Neutrophil (primary cell): ENCODE measurements around the gene SLC25A42.

Source experiments
- H3K27ac ChIP-seq: fragments of 200-600 bp; sonication (generic); 2 replicates; pipeline ENCODE4 v1.5.1; 2016; ENCODE audit warnings: mild to moderate bottlenecking, moderate library complexity
- H3K27me3 ChIP-seq: fragments of 200-600 bp; sonication (generic); 2 replicates; pipeline ENCODE4 v1.6.0; 2016; ENCODE audit warnings: mild to moderate bottlenecking
- H3K36me3 ChIP-seq: fragments of 200-600 bp; sonication (generic); 2 replicates; pipeline ENCODE4 v1.5.1; 2017
- H3K4me1 ChIP-seq, 2 experiments: fragments of 200-600 bp in 1 of 2; sonication (generic) in 1 of 2; 1 replicate in 1 of 2; 2 replicates in 1 of 2; pipeline versions ENCODE4 v1.5.1 to v1.6.1; 2013 to 2016; ENCODE audit warnings: low read depth in 1 of 2, low read length in 1 of 2, mild to moderate bottlenecking in 1 of 2, moderate library complexity in 1 of 2; ENCODE audit not compliant: control insufficient read depth in 1 of 2, insufficient read depth in 1 of 2
- H3K4me3 ChIP-seq, 2 experiments: fragments of 200-600 bp in 1 of 2; sonication (generic) in 1 of 2; 1 replicate in 1 of 2; 2 replicates in 1 of 2; pipeline ENCODE4 v1.5.1; 2013 to 2016; ENCODE audit warnings: low read depth in 1 of 2, low read length in 1 of 2, mild to moderate bottlenecking in 1 of 2, moderate library complexity in 1 of 2
- H3K9me3 ChIP-seq: fragments of 200-600 bp; sonication (generic); 2 replicates; pipeline ENCODE4 v1.5.1; 2016
- CTCF ChIP-seq: fragments of 200-600 bp; sonication (generic); IDR thresholded peaks from 2 replicates; pipeline ENCODE4 v1.5.1; 2016; ENCODE audit warnings: antibody characterized with exemption

The SLC25A42 gene

GRCh38 chr19:19151418-19151817 is 87.6 kb downstream of the SLC25A42 start:
- no peaks in the 10 kb centered on the region for H3K9me3 ChIP-seq
- TF ChIP-seq CTCF, result no peak
- no peaks in the 10 kb centered on the region for H3K4me1 ChIP-seq
- no peak overlapping the region for H3K27ac ChIP-seq
- H3K27me3 ChIP-seq, result no peaks in the 10 kb centered on the region
- no peak overlapping the region for H3K4me3 ChIP-seq
- peaks cover 61% of the 10 kb centered on the region for H3K36me3 ChIP-seq

GRCh38 chr19:19152668-19153384 is 89.0 kb downstream of the SLC25A42 start:
- Histone ChIP-seq H3K27me3 (no peaks in the 10 kb centered on the region), H3K9me3 (no peaks in the 10 kb centered on the region), H3K36me3 (peaks cover 56% of the 10 kb centered on the region), H3K4me3 (no peak overlapping the region), H3K4me1 (no peaks in the 10 kb centered on the region), H3K27ac (no peak overlapping the region)
- no peak for TF ChIP-seq CTCF

- no peak overlapping the region for H3K27ac ChIP-seq
- H3K9me3 ChIP-seq, result no peaks in the 10 kb centered on the region
- H3K4me3 ChIP-seq, result no peak overlapping the region
- no peaks in the 10 kb centered on the region for H3K4me1 ChIP-seq
- no peak for TF ChIP-seq CTCF
- no peaks in the 10 kb centered on the region for H3K27me3 ChIP-seq
- peaks cover 36% of the 10 kb centered on the region for H3K36me3 ChIP-seq
Measured at GRCh38 chr19:19154768-19155494, 91.1 kb downstream of the SLC25A42 start.

GRCh38 chr19:19155495-19156219 is 91.9 kb downstream of the SLC25A42 start:
- Histone ChIP-seq H3K36me3 (peaks cover 29% of the 10 kb centered on the region), H3K9me3 (no peaks in the 10 kb centered on the region), H3K4me3 (no peak overlapping the region), H3K4me1 (no peaks in the 10 kb centered on the region), H3K27me3 (no peaks in the 10 kb centered on the region), H3K27ac (no peak overlapping the region)
- TF ChIP-seq CTCF, result no peak

- no peak for TF ChIP-seq CTCF
- Histone ChIP-seq H3K4me3 (no peak overlapping the region), H3K9me3 (no peaks in the 10 kb centered on the region), H3K27ac (no peak overlapping the region), H3K4me1 (no peaks in the 10 kb centered on the region), H3K36me3 (peaks cover 27% of the 10 kb centered on the region), H3K27me3 (no peaks in the 10 kb centered on the region)
Measured at GRCh38 chr19:19157808-19158207, 94.0 kb downstream of the SLC25A42 start.
